ENCODE results near the gene ITGA5.
A peak's percentile ranks its signal among the peaks of the same experiment; 100 is the strongest.

ITGA5 gene

DNA sequence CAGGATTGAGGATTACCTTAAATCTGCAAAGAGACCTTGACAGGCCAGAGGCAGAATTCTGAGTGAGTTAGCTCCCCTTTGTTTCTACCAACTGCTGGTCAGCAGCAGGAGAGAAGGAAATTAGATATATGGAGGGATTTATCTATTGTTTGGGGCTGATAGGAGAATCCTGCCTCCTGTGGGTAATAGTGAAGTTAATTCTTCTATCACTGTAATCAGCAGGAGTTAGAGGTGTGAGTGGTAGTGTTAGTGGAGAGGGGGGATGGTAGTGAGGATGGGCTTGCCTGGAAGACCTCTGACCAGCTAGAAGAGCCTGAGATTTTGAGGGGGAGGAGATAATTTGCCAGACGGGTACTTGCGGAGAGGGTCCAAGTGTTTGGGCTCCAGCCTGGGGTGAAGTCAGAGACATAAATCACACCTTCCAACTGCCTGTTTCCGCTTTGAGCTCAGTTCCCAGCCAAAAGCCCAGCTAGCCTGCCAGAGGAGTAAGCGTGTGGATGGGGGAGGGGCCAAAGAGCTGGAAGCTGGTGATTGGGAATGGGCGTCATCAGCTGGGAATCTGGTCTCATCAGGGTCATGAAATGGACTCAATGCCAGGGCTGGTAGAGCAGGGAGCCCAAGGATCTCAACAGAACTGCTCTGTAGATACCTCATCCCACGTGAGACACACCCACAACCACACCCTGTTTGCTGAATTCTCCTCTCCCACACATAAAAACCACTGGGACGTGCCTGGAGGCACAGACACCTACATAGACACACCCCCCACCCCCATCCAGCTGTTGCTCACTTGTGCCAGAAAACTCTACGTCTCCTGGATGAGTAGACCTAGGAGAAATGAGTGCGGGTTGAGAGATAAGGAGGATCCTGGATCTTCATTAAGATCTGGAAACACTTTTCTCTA is 13.1 kb upstream of the ITGA5 start:
- peak; percentile 48 for DNase-seq

DNA sequence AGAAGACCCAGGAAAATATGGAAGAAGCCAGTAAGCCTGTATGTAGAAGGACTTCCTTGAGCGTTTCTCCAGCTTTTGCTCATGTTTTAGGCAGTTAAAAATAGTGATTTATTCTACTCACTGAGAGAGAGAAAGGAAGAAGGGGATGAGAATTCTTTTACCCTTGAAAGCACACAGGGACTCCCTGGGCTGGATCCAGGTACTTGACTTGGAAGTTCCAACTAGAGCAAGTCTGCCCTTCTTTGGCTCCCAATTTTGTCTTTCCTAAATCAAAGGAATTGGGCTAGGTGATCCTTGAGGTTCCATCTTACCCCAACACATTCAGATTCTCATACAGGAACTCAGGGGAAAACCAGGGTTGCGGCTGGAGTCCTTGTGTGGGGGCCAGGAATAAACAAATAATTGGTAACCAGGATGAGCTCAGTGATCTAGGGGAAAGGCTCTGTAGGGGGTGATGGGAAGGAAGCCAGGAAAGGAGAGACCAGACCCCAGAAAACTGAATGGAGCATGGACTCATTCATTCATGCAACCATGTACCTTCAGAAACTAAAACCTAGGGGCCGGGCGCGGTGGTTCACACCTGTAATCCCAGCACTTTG is 11.5 kb upstream of the ITGA5 start:
- DNase-seq: no peak

DNA sequence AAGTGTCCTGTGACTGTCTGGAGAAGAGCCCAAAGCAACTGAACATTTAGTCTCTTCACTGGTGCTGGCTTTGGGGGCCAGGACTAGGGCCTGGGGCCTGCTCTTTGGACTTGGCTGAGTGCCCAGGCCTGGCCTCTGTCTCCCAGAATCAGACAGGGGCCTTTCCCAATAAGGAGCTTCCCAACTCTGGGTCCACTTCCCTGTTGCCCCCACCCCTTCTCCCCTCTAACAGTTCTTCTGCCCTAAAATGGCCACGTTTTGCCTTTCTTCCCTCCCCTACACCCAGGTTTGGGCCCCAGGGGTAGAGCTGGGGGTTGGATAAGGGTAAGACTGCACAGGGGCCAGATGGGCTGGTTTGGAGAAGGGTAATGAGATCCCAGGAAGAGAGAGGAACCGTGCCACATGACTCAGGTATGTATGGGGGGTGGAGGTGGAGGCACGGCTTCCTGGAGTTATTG is 10.0 kb upstream of the ITGA5 start:
- no peak for DNase-seq

DNA sequence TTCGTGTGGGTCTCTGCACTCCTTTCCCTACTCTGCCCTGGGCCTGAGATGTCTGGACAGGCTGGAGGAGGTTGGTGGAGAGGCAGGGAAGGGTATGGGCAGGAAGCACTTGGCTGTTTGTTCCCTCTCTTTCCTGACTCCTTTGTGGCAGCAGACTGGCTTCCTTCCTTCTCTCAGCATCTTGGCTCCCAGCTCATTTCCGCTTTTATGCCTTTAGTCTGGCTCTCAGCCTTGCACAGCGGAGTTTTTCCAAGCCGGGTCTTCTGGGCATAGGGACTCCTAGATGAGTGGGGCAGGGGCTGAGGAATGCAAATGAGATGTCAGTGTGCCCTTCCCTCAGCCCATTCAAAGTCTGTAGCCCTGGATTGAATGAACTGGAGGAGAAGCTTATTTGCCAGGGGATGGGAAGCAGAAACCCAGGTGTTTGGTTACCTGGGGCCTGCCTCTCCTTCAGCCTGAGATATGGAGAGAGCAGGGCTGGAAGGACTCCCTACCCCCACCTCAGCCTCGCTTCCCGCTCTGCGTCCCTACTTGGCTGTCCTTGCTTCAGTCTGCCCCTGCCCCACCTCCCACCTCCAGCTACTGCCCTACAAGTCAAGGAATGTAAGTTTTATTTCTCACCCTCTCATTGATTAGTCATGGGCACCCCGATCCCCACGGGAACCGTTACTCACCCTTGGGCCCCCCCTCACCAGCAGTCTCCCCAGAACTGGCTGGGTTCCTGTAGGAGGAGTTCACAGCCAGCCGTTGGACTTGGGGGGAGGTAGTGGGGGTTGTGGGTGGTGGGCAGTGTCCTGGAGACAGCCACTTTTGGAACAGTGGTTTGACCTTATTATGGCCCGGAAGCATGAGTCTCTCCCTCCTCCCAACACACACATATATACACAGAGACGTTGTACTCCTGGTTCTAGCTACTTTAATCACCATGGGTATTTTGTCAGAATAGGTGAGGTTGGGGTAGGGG is 9.3 kb upstream of the ITGA5 start:
- no peak for DNase-seq

DNA sequence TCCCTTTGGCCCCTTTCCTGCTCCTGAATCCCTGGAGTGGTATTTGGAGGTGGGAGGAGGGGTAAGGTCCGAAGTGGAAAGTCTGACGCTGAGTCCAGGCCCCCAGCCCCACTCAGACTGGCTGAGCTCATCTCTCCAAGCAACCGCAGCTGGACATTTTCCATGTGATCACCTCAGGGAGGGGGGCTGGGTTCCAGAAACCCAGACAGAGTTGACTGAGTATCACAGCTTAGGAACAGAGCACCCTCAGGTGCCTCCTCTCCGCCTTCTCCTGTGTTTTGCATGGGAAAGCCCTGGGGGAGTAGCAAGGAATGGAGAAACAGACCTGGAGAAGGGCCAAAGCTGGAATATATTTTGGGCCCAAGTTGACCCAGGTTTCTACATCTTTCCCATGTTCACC is 8.0 kb upstream of the ITGA5 start:
- DNase-seq: no peak

DNA sequence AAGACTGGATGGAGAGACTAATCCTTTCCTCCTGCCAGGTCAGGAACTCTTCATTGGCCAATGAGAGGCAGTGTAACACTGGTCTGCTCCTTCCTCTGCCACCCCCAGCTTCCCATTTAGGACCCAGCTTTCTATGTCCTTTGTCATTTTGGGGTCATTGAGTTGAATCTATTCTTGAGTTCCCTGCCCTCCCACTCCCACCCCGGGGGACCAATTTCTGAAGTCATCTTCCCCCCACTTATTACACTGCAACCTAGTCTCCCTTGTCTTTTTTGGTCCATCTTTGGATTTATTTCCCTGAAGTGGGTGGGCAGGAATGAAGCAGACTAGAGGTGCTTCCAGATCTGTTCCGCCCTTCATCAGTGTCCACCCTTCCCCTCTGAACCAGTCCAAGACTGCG is 7.6 kb upstream of the ITGA5 start:
- no peak for DNase-seq

DNA sequence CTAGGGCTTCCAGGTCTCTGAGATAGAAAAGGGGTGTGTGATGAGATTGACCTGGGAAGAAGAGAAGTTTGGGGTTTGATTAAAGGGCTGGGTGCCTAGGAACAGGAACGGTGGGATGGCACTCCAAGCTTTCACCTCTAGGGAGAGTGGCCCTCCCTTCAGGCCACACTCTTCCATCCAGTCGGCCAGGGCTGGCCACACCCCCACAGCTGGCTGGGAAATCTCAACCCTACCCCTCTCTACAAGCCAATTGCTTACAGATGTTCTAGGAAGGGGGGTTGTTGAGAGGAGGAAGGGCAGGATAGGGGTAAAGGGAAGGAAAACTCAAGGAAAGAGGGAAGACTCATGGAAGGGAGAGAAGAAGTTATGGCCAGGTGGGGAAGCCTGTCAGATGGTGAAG is 6.6 kb upstream of the ITGA5 start:
- no peak for DNase-seq

DNA sequence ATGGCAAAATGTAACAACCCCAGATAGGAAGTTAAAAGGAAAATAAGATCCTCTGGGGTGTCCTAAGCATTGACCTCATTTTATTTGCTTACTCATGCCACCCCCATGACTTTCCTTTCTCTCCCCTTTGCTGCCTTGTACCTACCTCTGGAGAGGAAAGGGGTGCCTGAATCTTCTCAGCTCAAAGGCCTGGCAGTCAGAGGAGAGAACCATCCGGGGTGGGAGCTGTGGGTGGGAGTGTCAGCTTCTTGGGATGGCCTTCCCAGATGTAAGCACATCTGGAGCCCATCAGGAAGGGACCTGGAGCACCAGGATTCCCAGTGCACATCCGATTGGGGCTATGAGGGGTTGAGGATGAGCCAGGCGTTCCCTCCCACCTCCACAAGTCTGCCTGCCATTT is 5.2 kb upstream of the ITGA5 start:
- no peak for DNase-seq

DNA sequence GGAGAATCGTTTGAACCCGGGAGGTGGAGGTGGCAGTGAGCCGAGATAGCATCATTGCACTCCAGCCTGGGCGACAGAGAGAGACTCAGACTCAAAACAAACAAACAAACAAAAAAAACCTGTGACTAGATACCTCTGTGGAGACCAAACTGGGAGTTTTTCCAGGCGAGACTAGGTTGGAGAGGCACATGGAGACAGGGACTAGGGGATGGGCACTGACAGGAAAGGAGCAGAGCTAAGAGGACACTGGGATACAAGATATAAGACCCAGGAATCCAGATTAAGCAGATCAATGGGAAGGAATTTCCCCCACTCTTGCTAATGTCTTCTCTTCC is 4.7 kb upstream of the ITGA5 start:
- no peak for DNase-seq

DNA sequence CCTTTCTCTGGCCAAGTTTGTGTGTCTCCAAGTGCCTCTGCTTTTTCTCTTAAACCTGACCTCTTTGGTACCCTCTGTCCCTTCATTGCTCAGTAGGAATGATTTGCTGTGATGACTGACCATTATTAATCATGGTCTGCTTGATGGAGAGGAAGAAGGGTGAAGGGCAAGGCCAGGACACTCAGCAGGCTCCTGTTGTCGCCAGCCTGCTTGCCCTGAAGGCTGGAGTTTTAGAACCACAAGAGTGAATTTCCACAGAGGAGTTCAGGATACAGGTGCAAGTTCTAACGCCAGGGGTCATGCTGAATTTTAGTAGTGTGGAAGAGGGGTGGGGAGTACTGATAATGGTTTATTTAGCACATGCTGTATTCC is 2.8 kb upstream of the ITGA5 start:
- DNase-seq: no peak

DNA sequence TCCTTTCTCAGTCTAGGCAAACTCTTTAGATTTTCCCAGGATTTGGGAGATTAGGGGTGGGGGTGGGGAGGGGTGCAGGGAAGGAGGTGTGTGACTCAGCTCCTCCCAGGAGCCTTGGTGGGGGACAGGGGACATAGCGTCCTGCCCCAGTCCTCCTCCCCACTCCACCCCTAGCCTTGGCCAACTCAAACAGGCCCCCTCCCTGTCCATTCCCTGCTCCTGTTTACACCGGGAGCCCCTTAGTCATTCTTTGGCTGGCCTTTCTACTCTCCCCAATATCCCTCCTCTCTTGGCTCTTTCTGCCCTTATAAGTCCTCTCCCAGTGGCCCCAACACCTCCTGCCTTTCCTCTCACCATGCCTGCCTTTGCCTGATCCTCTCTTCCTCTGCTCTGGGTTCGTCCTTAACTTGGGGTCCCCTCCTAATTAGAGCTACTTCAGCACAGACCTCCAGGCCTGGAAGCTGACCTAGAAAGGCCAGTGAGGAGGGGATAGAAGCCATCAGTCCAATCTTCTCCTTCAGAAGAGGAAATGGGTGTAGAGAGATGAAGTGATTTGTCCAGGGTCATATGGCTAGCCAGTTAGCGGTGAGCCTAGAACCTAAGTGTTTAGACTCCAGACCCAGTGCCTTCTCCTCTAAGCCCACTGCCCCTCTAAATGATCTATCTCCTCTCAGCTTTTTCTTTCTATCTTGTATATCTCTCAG is 2.3 kb upstream of the ITGA5 start:
- DNase-seq: no peak

DNA sequence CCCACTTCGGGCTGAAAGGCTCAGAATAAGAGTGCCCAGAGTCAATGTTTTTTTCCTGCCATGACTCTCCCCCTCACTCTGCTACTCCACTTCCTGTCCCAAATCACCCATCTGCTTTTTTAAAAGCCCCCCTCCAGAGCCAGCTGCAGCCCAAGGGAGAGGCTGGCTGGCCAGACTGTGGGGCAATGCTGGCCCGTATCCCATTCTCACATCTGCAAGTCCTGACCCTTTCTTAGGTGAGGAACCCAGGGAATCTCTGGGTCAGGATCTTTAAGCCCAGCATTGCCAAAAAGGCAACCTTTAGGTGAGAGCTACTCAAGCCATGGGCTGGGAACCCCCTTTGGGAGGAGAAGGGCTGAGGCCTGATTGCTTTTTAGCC is 1.7 kb upstream of the ITGA5 start:
- no peak for DNase-seq

DNA sequence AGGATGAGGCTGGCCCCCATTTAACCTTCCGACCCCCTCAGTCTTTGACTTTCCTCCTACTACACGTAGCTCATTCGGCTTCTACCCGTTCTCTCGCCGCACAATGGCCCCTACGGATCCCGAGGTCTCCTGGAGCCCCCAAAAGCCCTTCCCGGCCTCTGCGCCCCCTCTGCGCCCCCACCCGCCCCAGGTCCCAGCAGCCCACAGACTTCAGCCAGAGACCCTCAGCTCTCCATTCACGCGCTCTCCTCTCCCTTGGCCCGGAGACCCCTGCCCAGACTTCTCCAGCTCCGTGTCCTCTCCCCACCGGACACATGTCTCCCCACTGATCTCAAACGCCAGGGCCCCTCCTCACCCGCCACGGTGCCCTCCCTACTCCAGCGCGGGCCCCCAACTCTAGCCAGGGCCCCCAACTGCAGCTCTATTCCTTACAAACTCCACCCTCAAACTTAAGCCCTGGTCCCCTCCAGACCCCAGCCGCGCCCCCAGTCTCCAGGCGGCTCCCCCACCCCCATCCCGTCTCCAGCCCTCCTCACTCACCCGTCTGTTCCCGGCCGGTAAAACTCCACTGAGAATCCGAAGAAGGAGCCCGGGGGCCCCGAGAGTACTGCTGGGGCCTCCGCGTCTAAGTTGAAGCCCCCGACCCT is 502 bp downstream of the ITGA5 start:
- DNase-seq: no peak

DNA sequence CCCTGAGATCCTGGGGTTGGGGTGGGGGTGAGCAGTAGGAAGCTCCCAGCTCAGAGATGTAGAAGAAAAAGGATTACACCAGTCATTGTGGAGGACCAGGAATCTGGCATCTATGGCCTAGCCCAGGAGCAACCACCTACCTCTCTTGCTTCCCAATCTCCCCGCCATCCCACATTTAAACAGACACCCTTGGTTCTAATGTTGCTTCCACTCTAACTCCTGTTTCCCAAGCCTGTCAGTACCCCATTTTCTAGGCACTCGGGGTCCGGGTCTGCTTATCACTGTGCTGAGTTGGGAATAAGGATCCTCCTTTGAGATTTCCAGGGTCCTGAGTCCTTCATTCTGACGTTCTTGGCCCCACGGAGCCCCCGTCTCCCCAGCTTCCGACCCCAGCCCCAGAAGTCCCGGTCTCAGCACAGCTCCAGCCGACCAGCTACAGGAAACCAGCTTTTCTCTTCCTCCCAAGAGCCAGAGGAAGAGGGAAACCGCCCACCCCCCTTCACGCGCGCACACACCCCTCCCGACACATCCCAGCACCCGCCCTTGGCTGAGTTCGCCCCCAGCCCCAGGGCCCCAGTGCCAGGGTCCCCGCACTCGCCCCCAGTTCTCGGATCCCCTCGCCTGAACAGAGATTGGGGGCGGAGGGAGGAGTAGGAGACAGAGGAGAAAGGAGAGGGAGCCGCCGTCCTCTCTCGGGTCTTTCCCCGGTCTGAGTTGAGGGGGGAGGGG is 1.2 kb downstream of the ITGA5 start:
- peak; percentile 50 for DNase-seq

DNA sequence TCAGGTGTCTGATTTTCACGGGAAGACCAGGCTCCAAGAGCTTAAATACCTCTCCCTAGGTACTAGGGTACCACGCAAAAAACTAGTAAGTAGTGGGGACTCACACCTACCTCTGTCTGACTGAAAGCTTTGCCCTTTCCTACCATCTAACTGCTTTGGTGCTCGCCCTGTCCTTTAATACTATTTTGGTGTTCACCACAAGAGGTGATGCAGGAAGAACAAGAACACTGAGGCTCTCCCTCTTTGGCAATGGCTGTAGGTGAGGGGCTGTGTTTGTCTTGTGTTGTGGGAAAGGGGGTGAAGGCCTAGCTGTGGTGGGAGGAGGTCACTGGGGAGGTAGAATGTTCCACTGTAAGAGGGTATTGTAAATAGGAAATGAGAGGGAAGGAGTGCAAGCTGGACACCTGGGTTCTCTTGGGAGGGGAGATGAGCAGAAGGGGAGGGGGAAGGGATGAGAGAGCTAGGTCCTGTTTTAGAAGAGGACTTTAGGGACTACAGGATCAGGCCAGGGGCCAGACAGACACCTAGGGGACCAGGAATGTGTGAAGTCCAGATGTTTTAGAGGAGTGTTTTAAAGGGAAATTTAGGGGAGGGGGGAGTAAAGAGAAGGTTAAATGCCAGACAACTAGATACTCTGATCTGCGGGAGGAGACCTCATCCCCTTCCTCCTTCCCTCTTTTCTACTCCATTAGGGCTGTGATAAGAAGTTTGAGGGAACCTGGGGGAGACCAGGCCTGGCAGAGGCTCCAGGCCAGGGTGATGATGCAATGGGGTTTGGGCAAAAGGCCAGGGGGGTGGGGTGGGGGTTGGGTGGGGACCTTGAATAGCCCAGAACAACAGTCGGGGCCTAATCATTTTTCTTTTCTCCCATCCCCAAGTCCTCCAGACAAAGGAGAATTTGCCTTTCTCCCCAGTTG is 2.1 kb downstream of the ITGA5 start:
- DNase-seq: no peak

DNA sequence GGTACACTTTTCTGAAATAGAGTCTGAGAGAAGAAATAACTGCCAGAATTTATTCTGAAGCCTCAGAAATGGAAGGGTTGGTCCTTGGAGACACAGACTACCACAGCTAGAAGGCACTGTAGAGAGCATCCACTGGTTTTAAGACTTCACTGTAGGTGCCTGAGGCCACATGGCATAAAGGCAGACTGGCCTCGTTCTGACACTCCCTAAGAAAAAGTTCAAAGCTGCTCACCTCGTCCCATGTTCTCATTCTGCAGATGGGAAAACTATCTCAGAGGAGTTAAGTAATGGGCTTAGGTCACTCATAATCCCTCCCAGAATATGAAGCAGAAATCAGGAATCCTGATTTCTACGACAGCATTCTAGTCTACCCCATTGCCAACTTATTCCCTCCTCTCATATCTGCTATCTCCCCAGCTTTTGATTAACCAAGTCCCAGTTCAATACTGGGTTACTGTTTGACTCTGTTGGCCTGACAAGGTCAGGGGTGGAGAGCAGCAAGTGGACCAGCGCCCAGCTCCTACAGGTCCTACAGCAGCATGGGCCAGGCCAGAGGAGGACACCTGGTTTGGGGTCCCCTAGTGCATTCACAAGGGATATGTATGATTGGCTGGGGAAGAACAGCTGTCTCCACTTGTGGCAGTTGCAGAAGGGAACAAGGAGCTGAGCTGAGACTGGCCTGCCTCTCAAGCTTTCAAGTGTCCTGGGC is 3.7 kb downstream of the ITGA5 start:
- DNase-seq: no peak

DNA sequence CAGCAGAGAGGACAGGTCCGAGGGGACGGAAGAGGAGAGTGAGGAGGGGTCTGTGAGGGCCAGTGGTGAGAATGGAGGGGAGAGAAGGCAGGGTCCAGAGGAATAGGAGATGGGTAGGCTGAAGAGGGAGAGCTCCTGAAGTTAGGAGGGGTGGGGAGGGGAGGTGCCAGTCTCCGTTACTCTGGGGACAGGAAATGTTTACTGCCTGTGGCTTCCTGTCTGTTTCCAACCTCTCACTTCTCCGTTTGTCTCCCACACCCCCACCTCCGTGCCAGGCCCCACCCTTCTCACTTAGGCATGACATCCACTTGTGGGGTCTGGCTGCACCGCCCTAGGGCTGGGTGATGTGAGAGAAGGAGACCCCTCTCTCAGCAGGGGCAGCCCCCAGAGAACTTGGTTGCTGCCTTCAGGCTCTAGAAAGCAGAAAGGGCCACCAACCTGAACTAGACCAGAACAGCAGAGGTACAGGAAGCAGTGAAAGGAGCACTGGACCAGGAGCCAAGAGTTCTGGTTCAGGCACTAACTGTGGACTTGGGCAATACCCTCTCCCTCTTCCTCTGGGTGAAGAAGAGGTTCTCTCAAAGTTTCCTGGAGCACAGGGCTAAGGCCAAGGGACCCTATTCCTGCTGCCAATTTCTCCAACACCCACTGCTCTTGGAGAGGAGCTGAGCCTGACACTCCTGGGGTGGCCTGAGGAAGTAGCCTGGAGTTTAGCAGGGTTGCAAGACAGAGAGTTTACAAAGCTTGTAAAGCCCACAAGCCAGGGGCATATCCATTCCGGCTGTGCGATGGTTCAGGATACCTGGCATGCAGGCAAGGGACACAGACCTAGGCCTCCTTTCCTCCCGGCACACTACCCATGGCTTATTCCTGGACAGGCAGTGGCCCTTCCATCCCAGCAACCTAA is 5.5 kb downstream of the ITGA5 start:
- DNase-seq: no peak

DNA sequence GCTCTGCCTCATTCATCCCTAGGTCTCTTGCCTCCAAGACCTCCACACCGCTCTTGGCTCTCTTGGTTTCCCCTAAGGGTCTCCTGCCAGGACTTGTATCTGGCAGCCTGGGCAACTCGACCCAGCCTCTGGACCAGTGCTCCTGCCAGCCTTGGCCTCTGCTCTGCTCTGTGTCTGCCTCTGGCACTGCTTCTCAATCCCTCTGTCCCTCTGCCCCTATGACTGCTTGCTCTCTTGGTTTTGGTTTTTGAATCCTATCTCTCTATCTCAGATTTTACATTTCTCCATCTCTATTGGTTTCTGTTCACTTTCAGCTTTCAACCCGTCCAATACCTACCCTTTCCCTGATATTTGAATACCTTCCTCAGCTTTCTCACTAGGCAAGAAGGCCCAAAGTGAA is 6.3 kb downstream of the ITGA5 start:
- no peak for DNase-seq
